WERI-Rb-1 (cell line): ENCODE data around the gene TRABD.

ENCODE experiments used
- DNase-seq: peaks from one replicate; pipeline ENCODE4 v3.0.0-alpha.2; 2020
- H3K27ac ChIP-seq: fragments of 250-450 bp; sonication (Bioruptor Pico); 2 replicates; pipeline ENCODE4 v1.5.1; 2020; ENCODE audit warnings: mild to moderate bottlenecking, moderate library complexity
- H3K27me3 ChIP-seq: fragments of 250-450 bp; sonication (Bioruptor Pico); 2 replicates; pipeline ENCODE4 v1.5.1; 2021; ENCODE audit warnings: mild to moderate bottlenecking, low read depth, moderate library complexity; ENCODE audit not compliant: insufficient read depth, severe bottlenecking
- H3K36me3 ChIP-seq: fragments of 250-450 bp; sonication (Bioruptor Pico); 2 replicates; pipeline ENCODE4 v1.5.1; 2020; ENCODE audit warnings: mild to moderate bottlenecking, moderate library complexity
- H3K4me3 ChIP-seq: 2 replicates; pipeline ENCODE4 v1.5.1; 2011; ENCODE audit warnings: low read depth, mild to moderate bottlenecking, control low read depth, low read length
- H3K9me3 ChIP-seq: fragments of 250-450 bp; sonication (Bioruptor Pico); 2 replicates; pipeline ENCODE4 v1.5.1; 2021; ENCODE audit warnings: mild to moderate bottlenecking, moderate library complexity; ENCODE audit not compliant: severe bottlenecking
- CTCF ChIP-seq: IDR thresholded peaks from 2 replicates; pipeline ENCODE4 v1.5.1; 2011; ENCODE audit warnings: low read depth, mild to moderate bottlenecking, control low read depth, inconsistent platforms, low read length

TRABD gene

DNA sequence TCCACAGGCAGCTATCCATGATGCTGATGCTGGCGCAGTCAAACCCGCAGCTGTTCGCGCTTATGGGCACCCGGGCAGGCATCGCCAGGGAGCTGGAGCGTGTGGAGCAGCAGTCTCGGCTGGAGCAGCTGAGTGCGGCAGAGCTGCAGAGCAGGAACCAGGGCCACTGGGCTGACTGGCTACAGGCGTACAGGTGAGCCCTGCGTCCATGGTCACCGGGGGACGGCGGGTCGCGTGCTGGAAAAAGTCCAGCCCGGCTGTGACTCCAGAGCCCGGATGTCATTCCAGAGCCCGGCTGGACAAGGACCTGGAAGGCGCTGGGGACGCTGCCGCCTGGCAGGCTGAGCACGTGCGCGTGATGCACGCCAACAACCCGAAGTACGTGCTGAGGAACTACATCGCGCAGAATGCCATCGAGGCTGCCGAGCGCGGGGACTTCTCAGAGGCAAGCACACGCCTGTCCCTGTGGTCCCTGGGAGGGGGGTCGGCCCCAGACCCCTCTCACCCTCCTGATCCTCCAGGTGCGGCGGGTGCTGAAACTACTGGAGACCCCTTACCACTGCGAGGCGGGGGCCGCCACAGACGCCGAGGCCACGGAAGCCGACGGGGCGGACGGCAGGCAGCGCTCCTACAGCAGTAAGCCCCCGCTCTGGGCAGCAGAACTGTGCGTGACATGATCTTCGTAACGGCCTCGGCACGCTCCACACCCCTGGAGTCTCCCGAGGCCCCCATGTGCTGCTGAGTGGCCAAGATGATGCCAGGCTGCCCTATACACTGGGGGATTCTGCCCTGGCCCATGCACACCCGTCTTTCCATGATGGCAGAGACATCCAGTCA, 31.2 kb downstream of the TRABD start:
- Histone ChIP-seq H3K9me3 (no peaks in the 10 kb centered on the region), H3K27me3 (no peaks in the 10 kb centered on the region), H3K27ac (no peak overlapping the region), H3K36me3 (peaks cover 86% of the 10 kb centered on the region), H3K4me3 (no peak overlapping the region)
- no peak for DNase-seq
- TF ChIP-seq CTCF: no peak

- H3K4me3 ChIP-seq: no peak overlapping the region
- H3K9me3 ChIP-seq: no peaks in the 10 kb centered on the region
- TF ChIP-seq CTCF: no peak
- H3K36me3 ChIP-seq: peaks cover 88% of the 10 kb centered on the region
- H3K27ac ChIP-seq: no peak overlapping the region
- no peak for DNase-seq
- no peaks in the 10 kb centered on the region for H3K27me3 ChIP-seq
Observed at GRCh38 chr22:50217543-50218152, 31.9 kb downstream of the TRABD start.

GRCh38 chr22:50218153-50218995, 32.7 kb downstream of the TRABD start:
- no peak for TF ChIP-seq CTCF
- H3K27me3 ChIP-seq: no peaks in the 10 kb centered on the region
- H3K36me3 ChIP-seq: peaks cover 89% of the 10 kb centered on the region
- no peak for DNase-seq
- no peak overlapping the region for H3K4me3 ChIP-seq
- H3K27ac ChIP-seq: no peak overlapping the region
- no peaks in the 10 kb centered on the region for H3K9me3 ChIP-seq

DNA sequence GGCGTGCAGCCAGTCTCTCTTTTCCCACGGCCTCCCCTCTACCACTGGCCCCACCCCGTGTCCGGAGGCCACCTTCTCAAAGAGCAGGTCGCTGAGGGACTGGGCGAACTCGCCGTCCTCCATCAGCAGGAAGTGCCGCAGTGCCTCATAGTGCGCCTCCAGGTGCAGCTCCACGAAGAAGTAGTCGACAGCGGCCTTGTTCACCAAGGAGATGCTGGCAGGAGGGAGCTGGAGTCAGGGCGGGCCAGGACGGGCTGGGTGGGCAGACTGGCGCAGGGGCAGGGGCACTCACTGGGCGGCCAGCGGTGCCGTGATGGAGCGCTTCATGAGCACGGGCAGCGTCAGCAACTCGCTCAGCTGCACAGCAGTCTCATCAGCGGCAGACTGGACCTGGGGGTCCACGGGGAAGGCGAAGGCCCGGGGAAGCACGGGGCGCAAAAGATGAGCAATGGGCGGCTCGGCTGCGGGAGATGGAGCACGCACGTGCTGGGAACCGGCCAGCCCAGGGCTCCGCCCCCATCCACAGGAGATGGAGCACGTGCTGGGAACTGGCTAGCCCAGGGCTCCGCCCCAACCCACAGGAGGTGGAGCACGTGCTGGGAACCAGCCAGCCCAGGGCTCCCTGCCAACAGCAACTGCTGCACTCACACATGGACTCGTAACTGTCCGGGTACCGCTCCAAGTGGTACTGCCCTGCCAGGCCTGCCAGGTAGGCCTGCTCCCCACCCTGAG, 33.4 kb downstream of the TRABD start:
- no peak for TF ChIP-seq CTCF
- H3K27me3 ChIP-seq: no peaks in the 10 kb centered on the region
- peak; percentile 52 for DNase-seq
- H3K27ac ChIP-seq: no peak overlapping the region
- no peaks in the 10 kb centered on the region for H3K9me3 ChIP-seq
- H3K4me3 ChIP-seq: no peak overlapping the region
- peaks cover 86% of the 10 kb centered on the region for H3K36me3 ChIP-seq

DNA sequence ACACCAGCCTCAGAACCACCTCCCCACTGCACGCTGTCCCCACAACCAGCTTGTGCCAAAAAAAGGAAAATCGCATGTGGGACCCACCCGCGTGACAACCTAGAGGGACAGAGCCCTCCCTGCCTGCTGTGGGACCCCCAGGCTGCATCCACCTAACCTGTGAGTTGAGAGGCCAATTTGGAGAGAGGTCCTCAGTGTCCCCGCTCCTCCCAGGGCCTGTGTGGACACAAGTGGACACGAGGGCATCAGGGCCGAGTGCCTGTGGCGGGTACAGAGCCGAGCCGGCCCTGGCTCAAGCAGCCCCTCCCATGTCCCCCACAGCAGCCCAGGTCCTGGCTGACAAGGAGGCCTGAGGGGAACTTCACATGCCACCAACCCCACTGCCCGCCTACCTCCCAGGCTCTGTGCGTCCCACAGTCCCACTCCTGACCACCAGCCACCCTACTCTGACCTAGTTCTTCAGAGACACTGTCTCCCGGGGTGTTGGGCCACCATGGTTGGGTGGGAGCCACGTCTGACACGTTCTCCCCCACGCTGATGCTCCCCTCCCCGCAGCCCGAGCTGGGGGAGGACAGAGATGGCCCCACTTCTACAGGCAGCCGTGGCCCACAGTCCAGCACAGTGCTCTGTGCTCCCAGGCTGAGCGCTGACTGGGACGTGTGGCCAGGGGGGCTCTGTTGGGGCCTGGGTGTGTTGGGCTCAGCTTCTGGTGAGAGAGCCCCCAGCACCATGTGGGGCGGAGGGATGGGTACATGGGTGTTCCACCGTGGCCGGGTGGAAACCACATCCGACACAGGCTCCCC, 34.3 kb downstream of the TRABD start:
- Histone ChIP-seq H3K27me3 (no peaks in the 10 kb centered on the region), H3K9me3 (no peaks in the 10 kb centered on the region), H3K4me3 (no peak overlapping the region), H3K36me3 (peaks cover 82% of the 10 kb centered on the region), H3K27ac (no peak overlapping the region)
- TF ChIP-seq CTCF: no peak
- DNase-seq: no peak
